Vagina (tissue), 2 donors: ENCODE data around the gene ITPR1. TPM values are rescaled to one million over a fixed set of nuclear protein-coding genes. Genes with fewer than 3 reads are reported as not detected.

ENCODE experiments used
- DNase-seq, 2 donors: peaks; one replicate each; pipeline ENCODE4 v3.0.0-alpha.2; 2017; ENCODE audit errors: extremely low spot score in 2 of 2
- H3K27ac ChIP-seq: fragments of 200-600 bp; sonication (generic); one replicate; pipeline ENCODE4 v1.5.1; 2019
- H3K27me3 ChIP-seq: fragments of 200-600 bp; sonication (generic); one replicate; pipeline ENCODE4 v1.5.1; 2019
- H3K36me3 ChIP-seq, 2 donors: fragments of 200-600 bp; sonication (generic); one replicate each; pipeline ENCODE4 v1.5.1; 2017 to 2019
- H3K4me1 ChIP-seq: fragments of 200-600 bp; sonication (generic); one replicate; pipeline ENCODE4 v1.5.1; 2019
- H3K4me3 ChIP-seq, 2 donors: fragments of 200-600 bp; sonication (generic); 1 replicate in 1 of 2; 2 replicates in 1 of 2; pipeline ENCODE4 v1.5.1; 2016 to 2019
- H3K9me3 ChIP-seq: fragments of 200-600 bp; sonication (generic); one replicate; pipeline ENCODE4 v1.5.1; 2019
- CTCF ChIP-seq, 3 experiments: fragments of 450-650 bp in 2 of 3; fragments of 200-600 bp in 1 of 3; sonication (generic) in 1 of 3; IDR thresholded peaks; one replicate each; pipeline ENCODE4 v1.5.1; 2017 to 2019; ENCODE audit warnings: antibody characterized with exemption in 3 of 3, mild to moderate bottlenecking in 2 of 3, moderate library complexity in 2 of 3
- POLR2A ChIP-seq, 2 donors: fragments of 450-650 bp; IDR thresholded peaks; one replicate each; pipeline ENCODE4 v1.6.1; 2017; ENCODE audit warnings: antibody characterized with exemption in 2 of 2, mild to moderate bottlenecking in 2 of 2, moderate library complexity in 2 of 2
- POLR2AphosphoS5 ChIP-seq, 2 donors: sonication (generic); formaldehyde crosslinking; IDR thresholded peaks; one replicate each; pipeline ENCODE4 v1.9.0; 2017; ENCODE audit warnings: antibody characterized with exemption in 2 of 2, mild to moderate bottlenecking in 2 of 2, low read depth in 1 of 2; ENCODE audit not compliant: insufficient read depth in 1 of 2
- intact Hi-C: fragments of 100-400 bp; cut with DNase I; formaldehyde crosslinking; loops from one replicate; pipeline ENCODE4 v1.15.1; 2023
- total RNA-seq: library from RNA; depleted of rRNA; stranded (reverse); fragments of >200 nt; gene quantifications from one replicate; pipeline ENCODE4 v1.2.3, GENCODE V29; 2016

Gene ITPR1
- total RNA-seq, 1 donor from 2014 or later: 108 TPM

GRCh38 chr3:4685673-4686345 lies 192.7 kb downstream of the ITPR1 start:
- H3K27ac ChIP-seq: no peak overlapping the region
- H3K36me3 ChIP-seq: peaks cover 0 to 41% of the 10 kb centered on the region in 2 donors
- H3K9me3 ChIP-seq: no peaks in the 10 kb centered on the region
- no peak overlapping the region for H3K4me3 ChIP-seq
- no peaks in the 10 kb centered on the region for H3K27me3 ChIP-seq
- H3K4me1 ChIP-seq: no peaks in the 10 kb centered on the region
- intact Hi-C loops: no loop called here
- no peak for DNase-seq
- TF ChIP-seq POLR2A (IDR thresholded peaks at IDR 0.05) (no peak), POLR2AphosphoS5 (IDR thresholded peaks at IDR 0.05; ENCODE audit: insufficient read depth in 1 of 2, low read depth in 1 of 2) (no peak), CTCF (IDR thresholded peaks at IDR 0.05) (no peak)

GRCh38 chr3:4686619-4687018 lies 193.5 kb downstream of the ITPR1 start:
- Histone ChIP-seq H3K36me3 (peaks cover 0 to 41% of the 10 kb centered on the region in 2 donors), H3K27ac (no peak overlapping the region), H3K9me3 (no peaks in the 10 kb centered on the region), H3K4me1 (no peaks in the 10 kb centered on the region), H3K27me3 (no peaks in the 10 kb centered on the region), H3K4me3 (no peak overlapping the region)
- no peak for DNase-seq
- intact Hi-C loops: no loop called here
- TF ChIP-seq POLR2AphosphoS5 (IDR thresholded peaks at IDR 0.05; ENCODE audit: insufficient read depth in 1 of 2, low read depth in 1 of 2): no peak
- no peak for TF ChIP-seq CTCF (IDR thresholded peaks at IDR 0.05)
- TF ChIP-seq POLR2A (IDR thresholded peaks at IDR 0.05): no peak

GRCh38 chr3:4687167-4687566 lies 194.0 kb downstream of the ITPR1 start:
- H3K27ac ChIP-seq: no peak overlapping the region
- H3K4me1 ChIP-seq: no peaks in the 10 kb centered on the region
- peaks cover 0 to 41% of the 10 kb centered on the region in 2 donors for H3K36me3 ChIP-seq
- H3K27me3 ChIP-seq: no peaks in the 10 kb centered on the region
- no peak for DNase-seq
- intact Hi-C loops: no loop called here
- TF ChIP-seq CTCF (IDR thresholded peaks at IDR 0.05) (no peak), POLR2AphosphoS5 (IDR thresholded peaks at IDR 0.05; ENCODE audit: insufficient read depth in 1 of 2, low read depth in 1 of 2) (no peak), POLR2A (IDR thresholded peaks at IDR 0.05) (no peak)
- no peak overlapping the region for H3K4me3 ChIP-seq
- H3K9me3 ChIP-seq: no peaks in the 10 kb centered on the region

- TF ChIP-seq POLR2AphosphoS5 (IDR thresholded peaks at IDR 0.05; ENCODE audit: insufficient read depth in 1 of 2, low read depth in 1 of 2) (no peak), CTCF (IDR thresholded peaks at IDR 0.05) (no peak), POLR2A (IDR thresholded peaks at IDR 0.05) (no peak)
- H3K27me3 ChIP-seq: no peaks in the 10 kb centered on the region
- H3K27ac ChIP-seq: no peak overlapping the region
- no peaks in the 10 kb centered on the region for H3K4me1 ChIP-seq
- H3K4me3 ChIP-seq: no peak overlapping the region
- intact Hi-C loops: no loop called here
- peaks cover 0 to 41% of the 10 kb centered on the region in 2 donors for H3K36me3 ChIP-seq
- no peaks in the 10 kb centered on the region for H3K9me3 ChIP-seq
- no peak for DNase-seq
Measured at GRCh38 chr3:4687596-4687995, 194.4 kb downstream of the ITPR1 start.

- no peak for TF ChIP-seq CTCF (IDR thresholded peaks at IDR 0.05)
- no peak for TF ChIP-seq POLR2A (IDR thresholded peaks at IDR 0.05)
- TF ChIP-seq POLR2AphosphoS5 (IDR thresholded peaks at IDR 0.05; ENCODE audit: insufficient read depth in 1 of 2, low read depth in 1 of 2): no peak
- Histone ChIP-seq H3K4me1 (no peaks in the 10 kb centered on the region), H3K36me3 (peaks cover 0 to 36% of the 10 kb centered on the region in 2 donors), H3K27me3 (no peaks in the 10 kb centered on the region), H3K9me3 (no peaks in the 10 kb centered on the region), H3K27ac (no peak overlapping the region), H3K4me3 (no peak overlapping the region)
- no peak for DNase-seq
- intact Hi-C loops: no loop called here
Measured at GRCh38 chr3:4688411-4688810, 195.3 kb downstream of the ITPR1 start.
